MG63 (cell line): ENCODE results near the gene SPATS2. TPM values are rescaled to one million over a fixed set of nuclear protein-coding genes. Genes with fewer than 3 reads are reported as not detected.
"Not testable (repeated sequence)": the region's sequence is repeated elsewhere in the genome, so short reads cannot be mapped to it uniquely, and the experiment has no call there.

Experiments
- DNase-seq: peaks from one replicate; pipeline ENCODE4 v3.0.0-alpha.2; 2020
- H3K27me3 ChIP-seq: fragments of 250-450 bp; sonication (Bioruptor Pico); 2 replicates; pipeline ENCODE4 v1.5.1; 2020; ENCODE audit warnings: mild to moderate bottlenecking, moderate library complexity
- H3K36me3 ChIP-seq: fragments of 250-450 bp; sonication (Bioruptor Pico); 2 replicates; pipeline ENCODE4 v1.5.1; 2020; ENCODE audit warnings: mild to moderate bottlenecking, moderate library complexity
- H3K4me3 ChIP-seq: fragments of 250-450 bp; sonication (Bioruptor Pico); 2 replicates; pipeline ENCODE4 v1.5.1; 2020; ENCODE audit warnings: mild to moderate bottlenecking, moderate library complexity
- H3K9me3 ChIP-seq: fragments of 250-450 bp; sonication (Bioruptor Pico); 2 replicates; pipeline ENCODE4 v1.5.1; 2020; ENCODE audit warnings: mild to moderate bottlenecking, moderate library complexity
- total RNA-seq: library from RNA; depleted of rRNA; stranded (reverse); fragments of >200 nt; shearing (Covaris generic); gene quantifications from 2 replicates; pipeline ENCODE4 v1.2.3, GENCODE V29; 2014; ENCODE audit warnings: low replicate concordance

Gene SPATS2
- total RNA-seq, 1 experiment from 2014 or later, result 43.8 TPM

DNA sequence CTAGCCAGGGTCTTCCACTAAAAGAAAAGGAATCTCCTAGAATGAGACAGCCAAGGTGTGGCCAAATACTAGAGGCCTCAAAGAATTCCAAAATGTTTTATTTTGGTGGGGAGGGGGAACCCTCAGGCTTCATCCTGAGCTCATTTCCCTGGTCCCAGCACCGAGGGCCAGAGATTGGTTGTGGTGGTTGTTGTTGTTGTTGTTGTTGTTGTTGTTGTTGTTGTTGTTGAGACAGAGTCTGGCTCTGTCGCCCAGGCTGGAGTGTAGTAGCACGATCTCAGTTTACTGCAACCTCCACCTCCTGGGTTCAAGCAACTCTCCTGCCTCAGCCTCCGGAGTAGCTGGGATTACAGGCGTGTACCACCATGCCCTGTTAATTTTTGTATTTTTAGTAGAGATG is 166.9 kb downstream of the SPATS2 start:
- DNase-seq, H3K4me3 ChIP-seq, H3K27me3 ChIP-seq, H3K9me3 ChIP-seq, H3K36me3 ChIP-seq: not testable (repeated sequence)

DNA sequence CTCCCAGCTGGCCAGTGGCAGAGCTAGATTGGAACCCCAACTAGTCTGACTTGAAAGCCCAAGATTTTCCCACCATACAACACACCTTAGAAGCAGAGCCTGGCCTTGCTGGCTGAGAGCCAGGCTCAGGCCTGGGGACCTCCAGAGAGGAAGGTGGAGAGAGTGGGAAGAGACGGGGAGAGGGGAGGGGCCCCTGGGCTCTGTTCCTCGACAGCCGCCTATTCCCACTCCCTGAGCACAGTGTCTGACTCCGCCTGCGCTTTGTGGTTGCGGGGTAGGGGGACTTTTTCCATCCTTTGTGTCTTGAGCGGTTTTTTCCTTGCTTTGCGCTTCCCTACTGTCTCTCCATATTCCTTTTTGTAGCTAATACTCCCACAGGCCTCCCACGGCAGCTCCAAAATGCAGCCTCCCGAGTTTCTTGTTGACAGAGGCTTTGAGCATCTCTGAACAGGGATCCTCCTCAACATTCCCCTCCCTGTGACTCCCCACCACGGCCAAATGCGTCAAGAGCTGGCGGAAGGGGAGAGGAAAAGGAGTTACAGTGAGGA is 167.5 kb downstream of the SPATS2 start:
- DNase-seq, result no peak
- no peaks in the 10 kb centered on the region for H3K9me3 ChIP-seq
- peaks cover 12% of the 10 kb centered on the region for H3K27me3 ChIP-seq
- no peaks in the 10 kb centered on the region for H3K36me3 ChIP-seq
- no peak overlapping the region for H3K4me3 ChIP-seq

DNA sequence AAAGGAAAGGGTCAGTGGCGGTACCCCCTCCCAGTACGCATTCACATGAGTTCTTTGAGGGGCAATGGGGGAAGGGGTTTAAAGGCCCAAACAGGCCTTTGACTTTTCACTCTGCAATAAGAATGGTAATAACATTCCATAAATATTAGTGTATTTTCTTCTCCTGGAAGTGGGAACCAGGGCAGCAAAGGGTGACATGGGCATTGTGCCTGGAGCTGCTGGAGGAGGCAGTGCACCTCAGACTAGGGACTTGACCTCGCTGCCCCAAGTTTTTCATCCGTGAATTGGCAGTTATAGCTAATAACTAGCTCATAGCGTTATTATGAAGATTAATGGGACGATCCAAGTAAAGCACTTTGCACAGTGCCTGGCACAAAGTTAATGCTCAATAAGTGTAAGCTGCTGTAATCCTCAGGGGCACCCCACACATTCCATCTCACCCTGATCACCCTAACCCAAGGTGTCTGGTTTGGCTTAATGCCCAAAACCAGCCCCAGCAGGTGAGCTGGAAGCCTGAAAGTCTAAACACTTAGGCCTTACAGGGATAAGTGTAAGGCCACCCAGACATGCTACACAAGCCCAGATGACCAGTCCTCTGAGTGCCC is 168.8 kb downstream of the SPATS2 start:
- H3K4me3 ChIP-seq, result no peak overlapping the region
- peak; percentile 41 for DNase-seq
- no peaks in the 10 kb centered on the region for H3K36me3 ChIP-seq
- peaks cover 13% of the 10 kb centered on the region for H3K27me3 ChIP-seq
- H3K9me3 ChIP-seq, result no peaks in the 10 kb centered on the region

DNA sequence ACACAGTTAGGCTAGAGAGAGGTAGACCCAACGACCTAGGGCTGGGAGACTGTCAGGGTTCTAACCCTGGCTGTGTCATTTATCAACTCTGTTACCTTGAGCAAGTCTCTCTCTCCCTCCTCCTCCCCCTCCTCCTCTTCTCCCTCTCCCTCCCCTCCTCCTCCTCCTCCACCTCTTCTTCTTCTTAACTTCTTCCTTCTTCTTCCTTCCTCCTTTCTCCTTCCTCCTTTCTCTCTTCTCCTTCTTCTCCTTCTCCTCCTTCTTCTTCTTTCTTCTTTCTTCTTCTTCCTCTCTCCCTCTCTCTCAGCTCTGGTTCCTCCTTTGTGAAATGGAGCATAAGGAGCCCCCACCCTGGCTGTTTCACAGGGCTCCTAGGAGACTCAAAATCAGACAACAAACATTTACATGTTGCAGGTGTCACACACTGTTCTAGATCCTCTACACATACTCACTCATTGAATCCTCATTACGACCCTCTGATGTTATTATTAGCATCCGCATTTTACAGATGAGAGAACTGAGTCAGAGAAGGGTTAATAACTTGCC is 169.3 kb downstream of the SPATS2 start:
- H3K4me3 ChIP-seq, result no peak overlapping the region
- no peak for DNase-seq
- H3K9me3 ChIP-seq, result no peaks in the 10 kb centered on the region
- H3K27me3 ChIP-seq, result peaks cover 13% of the 10 kb centered on the region
- H3K36me3 ChIP-seq, result no peaks in the 10 kb centered on the region

DNA sequence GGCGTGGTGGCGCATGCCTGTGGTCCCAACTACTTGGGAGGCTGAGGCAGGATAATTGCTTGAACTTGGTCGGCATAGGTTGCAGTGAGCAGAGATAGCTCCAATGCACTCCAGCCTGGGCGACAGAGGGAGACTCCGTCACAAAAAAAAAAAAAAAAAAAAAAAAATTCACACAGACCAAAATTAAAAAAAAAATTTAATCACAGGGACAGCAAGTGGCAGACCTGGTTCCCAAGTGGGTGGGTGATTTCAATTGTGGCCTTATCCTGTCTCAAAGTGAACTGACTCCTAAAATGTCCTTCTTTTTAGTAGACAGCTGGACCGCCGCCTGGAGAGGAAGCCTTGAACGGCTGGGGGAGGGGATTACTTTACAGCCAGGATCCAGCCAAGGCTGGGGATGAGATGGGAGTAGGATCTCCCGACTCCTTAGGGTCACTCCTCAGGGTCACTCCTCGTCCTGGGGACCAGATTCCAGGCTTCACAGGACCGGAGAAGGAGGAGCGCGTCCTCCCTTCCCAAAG is 170.0 kb downstream of the SPATS2 start:
- Histone ChIP-seq H3K27me3 (peaks cover 13% of the 10 kb centered on the region), H3K9me3 (no peaks in the 10 kb centered on the region), H3K36me3 (no peaks in the 10 kb centered on the region), H3K4me3 (no peak overlapping the region)
- no peak for DNase-seq

DNA sequence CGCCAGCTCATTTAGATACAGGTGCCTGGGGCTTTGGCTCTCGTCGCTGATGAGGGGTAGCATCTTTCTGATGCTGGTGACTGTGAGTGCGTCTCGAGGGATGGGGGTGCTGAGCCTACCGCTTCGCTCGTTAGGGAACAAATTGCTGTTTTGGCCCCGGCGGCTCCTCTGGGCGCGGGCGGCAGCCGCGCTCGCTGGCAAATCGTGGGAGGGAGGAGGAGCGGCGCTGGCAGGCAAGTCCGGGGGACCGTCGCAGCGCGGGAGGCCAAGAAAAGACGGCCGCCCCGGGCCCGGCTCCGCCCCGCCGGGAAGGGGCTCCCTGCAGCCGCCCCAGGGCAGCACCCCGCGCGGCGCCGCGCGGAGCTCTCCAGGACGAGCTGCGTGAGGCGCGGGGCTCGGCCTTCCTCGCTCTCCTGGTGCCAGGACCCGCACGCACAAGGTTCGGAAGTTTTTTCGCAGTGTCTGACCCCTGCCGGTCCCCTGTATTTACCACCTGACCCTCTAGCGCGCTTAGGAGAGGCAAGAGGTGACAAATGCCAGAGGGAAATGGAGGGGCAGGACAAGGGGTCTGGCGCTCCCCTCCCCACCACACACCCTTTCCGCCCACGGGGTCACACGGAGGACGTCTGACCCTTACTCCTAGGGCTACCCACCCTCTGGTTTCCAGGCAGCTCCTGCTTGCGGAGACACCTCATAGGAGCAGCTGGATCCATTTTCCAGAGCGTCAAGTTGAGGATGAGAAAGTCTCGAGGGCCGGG is 170.7 kb downstream of the SPATS2 start:
- Histone ChIP-seq H3K27me3 (peaks cover 13% of the 10 kb centered on the region), H3K4me3 (peak overlapping the region; percentile 4; the same call in 1 of the 2 replicates), H3K36me3 (no peaks in the 10 kb centered on the region), H3K9me3 (no peaks in the 10 kb centered on the region)
- DNase-seq, result no peak

DNA sequence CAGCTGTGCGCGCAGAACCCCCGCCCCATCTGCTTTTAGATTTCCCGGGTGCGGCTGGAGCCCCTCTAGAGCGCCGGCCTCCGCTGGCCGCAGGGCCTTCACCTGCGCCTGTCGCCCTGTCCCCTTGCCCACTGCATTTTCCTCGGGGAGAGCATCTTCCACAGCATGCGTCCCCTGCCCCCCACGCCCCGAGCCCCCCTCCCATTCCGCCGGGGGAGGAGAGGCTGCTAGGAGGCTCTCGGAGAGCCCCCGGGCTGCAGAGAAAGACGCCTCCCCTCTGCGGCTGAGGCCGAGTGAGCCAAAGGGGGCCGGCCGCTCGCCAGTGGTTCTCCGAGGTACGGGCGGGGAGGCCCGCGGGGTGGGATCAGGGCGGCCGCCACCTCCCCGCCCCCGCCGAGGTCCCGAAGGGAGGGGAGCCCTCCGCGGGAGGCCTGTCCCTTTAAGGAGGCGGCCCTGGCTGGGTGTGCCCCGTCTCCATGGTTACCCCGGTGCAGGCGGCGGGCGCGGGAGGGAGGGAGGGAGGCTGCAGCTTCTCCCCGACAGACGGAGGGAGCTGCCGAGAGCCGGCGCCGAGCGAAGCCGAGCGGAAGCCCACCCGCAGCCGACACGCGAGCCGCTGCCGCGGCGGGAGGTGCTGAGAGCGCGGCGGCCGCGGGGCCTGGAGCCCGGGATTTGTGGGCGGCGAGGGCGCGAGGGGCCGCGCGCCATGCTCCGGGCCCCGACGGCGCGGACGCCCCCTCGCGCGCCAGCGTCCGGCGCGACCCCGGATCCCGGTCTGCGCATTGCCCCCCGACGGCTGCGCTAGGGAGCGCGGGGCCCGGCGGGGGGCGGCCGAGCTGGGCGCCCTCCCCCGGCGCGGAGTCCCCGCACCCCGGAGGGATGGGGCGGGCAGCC is 171.5 kb downstream of the SPATS2 start, which contains the start of gene KCNH3:
KCNH3 (plus strand) TSS at position 521 of the 894 bp plus-strand sequence. CDS start 387 bp downstream, outside the sequence.
- H3K36me3 ChIP-seq, result no peaks in the 10 kb centered on the region
- peak; percentile 72 for DNase-seq
- no peaks in the 10 kb centered on the region for H3K9me3 ChIP-seq
- H3K4me3 ChIP-seq, result peak within 1 kb of the TSS; percentile 35
- peaks cover 13% of the 10 kb centered on the region for H3K27me3 ChIP-seq

DNA sequence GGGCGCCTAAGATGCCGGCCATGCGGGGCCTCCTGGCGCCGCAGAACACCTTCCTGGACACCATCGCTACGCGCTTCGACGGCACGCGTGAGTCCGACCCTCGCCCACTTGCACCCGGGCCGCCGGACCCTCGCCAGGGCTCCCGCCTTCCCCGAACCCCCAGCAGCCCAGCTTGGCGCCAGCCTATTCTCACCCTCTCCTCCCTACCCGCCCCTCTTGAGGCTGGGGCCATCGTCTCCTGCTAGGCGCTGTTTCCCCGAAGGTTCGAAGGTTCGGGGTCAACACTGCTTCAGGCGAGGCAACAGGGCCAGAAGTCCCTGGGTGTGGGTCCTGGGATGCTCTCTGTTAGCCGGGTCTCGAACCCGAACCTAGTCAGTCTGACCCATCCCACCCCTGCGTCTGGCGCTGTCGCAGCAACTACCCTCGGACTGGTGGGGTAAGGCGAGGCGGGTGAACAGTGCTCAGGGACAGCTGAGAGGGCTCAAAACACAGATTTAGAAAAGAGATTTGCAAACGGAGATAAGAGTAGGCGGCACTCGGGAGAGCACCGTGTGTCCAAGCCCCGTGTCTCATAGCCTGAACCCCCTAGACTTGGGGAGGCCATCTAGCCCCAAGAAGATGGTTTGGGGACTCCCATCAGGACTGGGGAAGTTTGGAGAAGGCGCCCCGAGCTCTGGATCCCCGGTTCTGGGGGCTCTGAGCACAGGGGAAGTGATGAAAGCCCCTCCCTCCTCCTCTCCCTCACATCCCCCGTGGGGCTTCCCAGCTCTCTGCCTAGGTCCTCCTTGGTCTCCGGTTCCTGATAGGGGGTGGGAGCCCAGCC is 172.4 kb downstream of the SPATS2 start:
- Histone ChIP-seq H3K27me3 (peaks cover 13% of the 10 kb centered on the region), H3K4me3 (no peak overlapping the region), H3K36me3 (no peaks in the 10 kb centered on the region), H3K9me3 (no peaks in the 10 kb centered on the region)
- DNase-seq, result no peak

DNA sequence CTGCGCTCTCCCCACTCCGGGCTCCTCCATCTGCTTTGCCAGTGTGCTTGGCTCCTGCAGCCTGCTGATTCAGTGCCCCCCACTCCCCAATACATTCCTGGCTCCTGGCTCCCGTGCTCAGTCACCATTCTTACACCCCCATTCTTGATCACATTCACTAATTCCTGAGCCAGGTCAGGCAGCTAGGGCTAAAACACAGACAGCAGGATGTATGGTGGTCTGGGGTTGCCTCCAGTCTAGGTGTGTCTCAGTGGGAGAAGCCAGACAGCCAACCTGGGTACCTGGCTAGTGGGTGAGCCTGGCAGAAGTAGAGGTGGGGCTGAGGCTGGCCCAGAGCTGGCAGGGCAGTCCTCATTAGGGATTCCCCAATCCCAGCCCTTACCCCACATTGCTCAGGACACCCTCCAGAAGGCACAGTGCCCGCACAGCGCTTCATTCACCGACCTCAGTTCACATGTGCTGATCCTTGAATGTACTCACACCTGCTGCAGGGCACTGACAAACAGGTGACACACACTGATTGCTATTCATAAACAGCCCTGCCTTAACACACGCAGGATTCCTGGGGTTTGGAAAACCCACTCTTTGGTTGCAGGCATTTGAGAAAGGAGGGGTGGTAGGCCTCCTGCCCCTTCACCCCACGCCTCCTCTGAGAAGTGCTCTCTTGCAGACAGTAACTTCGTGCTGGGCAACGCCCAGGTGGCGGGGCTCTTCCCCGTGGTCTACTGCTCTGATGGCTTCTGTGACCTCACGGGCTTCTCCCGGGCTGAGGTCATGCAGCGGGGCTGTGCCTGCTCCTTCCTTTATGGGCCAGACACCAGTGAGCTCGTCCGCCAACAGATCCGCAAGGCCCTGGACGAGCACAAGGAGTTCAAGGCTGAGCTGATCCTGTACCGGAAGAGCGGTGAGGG is 173.2 kb downstream of the SPATS2 start:
- H3K27me3 ChIP-seq, result peaks cover 13% of the 10 kb centered on the region
- no peaks in the 10 kb centered on the region for H3K36me3 ChIP-seq
- no peaks in the 10 kb centered on the region for H3K9me3 ChIP-seq
- no peak overlapping the region for H3K4me3 ChIP-seq
- no peak for DNase-seq

DNA sequence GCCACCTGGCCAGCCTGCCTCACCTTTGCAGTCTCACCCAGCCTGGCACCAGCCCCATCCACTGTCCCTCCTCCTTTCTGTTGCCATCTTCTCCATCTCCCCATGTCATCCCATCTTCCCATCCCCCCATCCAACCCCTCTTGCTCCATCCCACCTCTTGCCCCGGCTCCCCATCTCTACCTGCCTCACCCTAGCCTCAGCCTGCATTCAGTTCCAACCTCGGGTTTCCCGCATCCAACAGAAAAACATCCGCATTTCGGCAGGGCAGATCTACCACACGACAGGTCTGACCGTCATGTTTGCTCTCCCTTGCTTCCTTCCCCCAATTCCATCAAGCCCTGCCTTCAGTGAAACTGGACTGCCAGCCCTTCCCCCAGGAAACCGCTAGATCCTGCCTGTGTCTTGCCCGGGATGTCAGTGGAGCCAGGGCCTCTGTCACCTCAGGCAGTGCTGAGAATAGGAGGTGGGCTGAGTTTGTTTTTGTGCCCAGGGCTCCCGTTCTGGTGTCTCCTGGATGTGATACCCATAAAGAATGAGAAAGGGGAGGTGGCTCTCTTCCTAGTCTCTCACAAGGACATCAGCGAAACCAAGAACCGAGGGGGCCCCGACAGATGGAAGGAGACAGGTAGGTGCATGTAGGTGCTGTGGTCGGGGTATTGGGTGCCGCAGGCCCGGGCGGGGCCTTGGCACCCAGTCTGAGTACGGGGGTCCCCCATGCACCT is 174.0 kb downstream of the SPATS2 start:
- Histone ChIP-seq H3K4me3 (no peak overlapping the region), H3K27me3 (peaks cover 13% of the 10 kb centered on the region), H3K36me3 (no peaks in the 10 kb centered on the region), H3K9me3 (no peaks in the 10 kb centered on the region)
- DNase-seq, result no peak

DNA sequence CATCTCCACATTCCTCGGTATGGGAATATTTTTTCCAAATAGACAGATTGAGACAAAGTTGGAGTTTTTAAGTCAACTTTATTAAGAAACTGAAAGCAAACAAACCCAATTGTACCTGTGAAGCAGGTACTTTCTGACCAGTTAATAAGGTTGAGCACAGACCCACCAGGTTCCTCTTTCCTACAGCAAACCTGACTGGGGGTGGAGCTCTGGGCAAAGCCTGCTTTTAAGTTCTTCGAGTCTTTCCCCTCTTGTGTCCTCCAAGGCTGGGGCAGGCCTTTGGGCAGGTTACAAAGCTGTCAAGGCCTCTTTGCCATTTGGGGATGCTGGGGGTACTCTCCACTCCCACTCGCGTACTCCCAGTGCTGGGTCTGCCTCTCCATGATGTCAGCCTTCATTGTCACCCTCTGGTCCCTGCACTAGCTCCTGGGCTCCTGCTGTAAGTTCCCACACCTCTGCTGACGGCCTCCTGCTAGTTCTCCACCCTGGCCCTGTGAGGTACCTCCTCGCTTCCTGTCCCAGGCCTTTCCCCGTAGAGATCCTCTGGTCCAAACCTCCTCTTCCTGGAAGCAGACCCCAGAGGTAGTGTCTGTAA is 174.7 kb downstream of the SPATS2 start:
- peaks cover 13% of the 10 kb centered on the region for H3K27me3 ChIP-seq

DNA sequence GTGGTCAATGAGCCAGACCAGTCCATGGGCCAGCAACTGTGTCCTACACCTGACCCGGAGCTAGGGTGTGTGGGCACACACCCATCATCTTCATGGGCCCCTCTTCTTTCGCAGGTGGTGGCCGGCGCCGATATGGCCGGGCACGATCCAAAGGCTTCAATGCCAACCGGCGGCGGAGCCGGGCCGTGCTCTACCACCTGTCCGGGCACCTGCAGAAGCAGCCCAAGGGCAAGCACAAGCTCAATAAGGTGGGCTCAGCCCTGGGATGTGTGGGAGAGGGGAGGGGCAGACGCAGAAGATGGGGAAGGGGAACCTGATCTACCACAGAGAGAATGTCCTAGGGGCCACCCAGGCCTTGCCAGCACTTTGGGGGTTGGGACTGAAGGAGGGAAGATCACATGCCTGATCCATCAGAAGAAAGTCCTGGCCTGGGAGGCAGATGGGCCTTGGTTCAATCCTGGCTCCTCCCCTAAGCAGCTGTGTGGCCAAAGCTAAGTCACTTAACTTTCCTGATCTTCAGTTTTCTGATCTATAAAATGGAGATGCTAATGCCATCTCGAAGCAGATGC is 175.4 kb downstream of the SPATS2 start:
- H3K9me3 ChIP-seq, result no peaks in the 10 kb centered on the region
- H3K4me3 ChIP-seq, result no peak overlapping the region
- no peak for DNase-seq
- no peaks in the 10 kb centered on the region for H3K36me3 ChIP-seq
- peaks cover 13% of the 10 kb centered on the region for H3K27me3 ChIP-seq

More for the DNA sequence above, 174.7 kb downstream of the SPATS2 start:
- no peak for DNase-seq
- no peaks in the 10 kb centered on the region for H3K36me3 ChIP-seq
- no peak overlapping the region for H3K4me3 ChIP-seq
- H3K9me3 ChIP-seq, result no peaks in the 10 kb centered on the region

DNA sequence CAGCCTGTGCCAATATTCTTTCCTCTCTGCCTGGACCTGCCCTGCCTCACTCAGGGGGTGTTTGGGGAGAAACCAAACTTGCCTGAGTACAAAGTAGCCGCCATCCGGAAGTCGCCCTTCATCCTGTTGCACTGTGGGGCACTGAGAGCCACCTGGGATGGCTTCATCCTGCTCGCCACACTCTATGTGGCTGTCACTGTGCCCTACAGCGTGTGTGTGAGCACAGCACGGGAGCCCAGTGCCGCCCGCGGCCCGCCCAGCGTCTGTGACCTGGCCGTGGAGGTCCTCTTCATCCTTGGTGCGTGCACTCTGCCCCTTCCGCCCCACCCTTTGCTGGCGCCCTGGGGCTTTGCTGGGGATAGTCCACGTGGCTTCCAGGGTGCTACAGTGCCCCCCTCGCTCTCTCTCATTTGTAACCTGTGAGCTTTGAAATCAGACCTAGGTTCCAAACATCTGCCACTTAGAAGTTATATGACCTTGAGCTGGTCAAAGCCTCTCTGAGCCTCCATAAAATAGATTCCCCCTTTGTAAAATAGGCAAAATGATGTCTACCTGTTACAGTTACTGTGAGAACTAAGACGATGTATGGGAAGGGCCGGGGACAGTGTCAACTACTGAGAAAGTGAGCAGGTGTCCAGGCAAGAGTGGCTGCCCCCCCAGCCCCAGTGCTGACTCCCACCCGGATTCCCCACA is 176.1 kb downstream of the SPATS2 start:
- Histone ChIP-seq H3K9me3 (no peaks in the 10 kb centered on the region), H3K36me3 (no peaks in the 10 kb centered on the region), H3K4me3 (no peak overlapping the region), H3K27me3 (peaks cover 9% of the 10 kb centered on the region)
- no peak for DNase-seq
